GM18508 (cell line): ENCODE measurements around the gene SRF.

Source experiments
- ATAC-seq: cut with Tn5 transposase; IDR thresholded peaks from one replicate; pipeline ENCODE4 v1.9.1; 2021; ENCODE audit warnings: moderate number of reproducible peaks; ENCODE audit not compliant: insufficient read depth, unreplicated experiment

The SRF gene

DNA sequence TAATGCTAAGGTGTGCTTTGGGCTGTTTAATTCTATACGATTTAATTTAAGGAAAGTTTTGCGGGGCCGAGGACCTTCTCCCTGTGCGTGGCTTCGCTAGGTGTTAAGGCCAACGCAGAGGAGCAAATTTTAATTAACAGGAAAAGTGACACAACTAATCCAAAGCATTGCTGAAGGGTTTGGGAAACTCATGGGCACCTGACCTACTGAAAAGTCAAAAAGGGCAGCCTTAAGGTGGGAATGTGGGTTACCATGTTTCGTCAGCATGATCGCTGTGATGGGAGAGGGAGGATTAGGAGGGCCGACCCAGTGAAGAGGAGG, 10.5 kb downstream of the SRF start:
- ATAC-seq, result no peak

DNA sequence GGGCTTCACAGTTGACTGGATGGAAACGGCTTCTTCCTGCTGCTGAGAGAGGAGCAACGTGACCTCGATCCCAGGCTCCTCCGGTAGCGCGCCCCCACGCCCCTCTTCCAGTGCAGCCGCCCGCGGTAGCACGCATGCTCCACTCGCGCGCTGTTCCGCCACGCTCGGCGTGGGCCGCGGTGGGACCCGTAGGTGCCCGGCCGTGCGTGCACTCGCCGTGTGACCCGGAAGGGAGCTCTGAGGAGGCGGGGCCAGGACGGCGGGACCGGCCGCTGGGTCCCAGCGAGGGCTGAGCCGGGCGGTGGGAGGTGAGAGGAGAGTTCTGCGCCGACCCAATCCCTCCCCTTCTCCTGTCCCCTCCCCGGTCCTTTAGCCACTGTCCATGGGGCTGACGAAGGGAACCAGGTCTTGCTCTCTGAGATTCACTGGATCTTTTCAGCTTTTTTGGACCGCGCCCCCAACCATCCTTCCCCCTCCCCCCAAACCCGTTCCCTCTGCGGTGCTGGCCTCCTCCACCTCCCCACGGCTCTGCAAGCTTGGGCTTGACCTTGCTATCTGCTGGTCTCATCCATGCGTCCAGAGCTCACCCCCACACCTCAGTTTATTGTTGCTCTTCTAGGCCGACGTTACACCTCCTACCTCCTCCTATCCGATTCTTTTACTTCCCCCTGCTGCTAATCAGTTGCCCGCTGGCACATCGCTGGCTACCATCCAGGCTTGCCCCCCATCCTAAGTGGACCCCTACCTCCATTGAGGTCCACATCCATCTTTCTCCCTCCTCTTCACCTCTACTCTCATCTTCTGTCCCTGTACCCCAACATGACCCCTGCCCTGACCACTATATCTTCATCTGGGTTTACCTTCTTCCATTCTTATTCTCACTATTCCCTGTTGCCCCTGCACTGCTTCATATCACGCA, 11.1 kb downstream of the SRF start, which contains the start of gene CUL9:
Gene CUL9 (plus strand): TSS at position 255 of the 919 bp plus-strand sequence. CDS start 2,115 bp downstream, outside the sequence.
- ATAC-seq, result no peak

DNA sequence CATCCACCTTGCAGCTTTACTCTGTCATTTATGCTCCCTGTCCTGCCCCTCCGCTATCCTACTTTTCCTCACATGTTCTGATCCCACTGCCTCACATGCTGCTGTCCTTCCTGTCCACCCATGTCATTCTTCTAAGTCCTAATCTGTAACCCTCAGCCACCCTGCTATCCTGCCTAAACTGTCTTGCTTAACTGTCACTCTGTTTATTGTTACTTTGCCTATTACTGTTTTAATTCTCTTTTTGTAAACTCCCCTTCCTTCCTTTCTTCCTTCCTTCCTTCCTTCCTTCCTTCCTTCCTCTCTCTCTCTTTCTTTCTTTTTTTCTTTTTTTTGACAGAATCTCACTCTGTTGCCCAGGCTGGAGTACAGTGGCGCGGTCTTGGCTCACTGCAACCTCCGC, 12.4 kb downstream of the SRF start:
- ATAC-seq, result no peak

DNA sequence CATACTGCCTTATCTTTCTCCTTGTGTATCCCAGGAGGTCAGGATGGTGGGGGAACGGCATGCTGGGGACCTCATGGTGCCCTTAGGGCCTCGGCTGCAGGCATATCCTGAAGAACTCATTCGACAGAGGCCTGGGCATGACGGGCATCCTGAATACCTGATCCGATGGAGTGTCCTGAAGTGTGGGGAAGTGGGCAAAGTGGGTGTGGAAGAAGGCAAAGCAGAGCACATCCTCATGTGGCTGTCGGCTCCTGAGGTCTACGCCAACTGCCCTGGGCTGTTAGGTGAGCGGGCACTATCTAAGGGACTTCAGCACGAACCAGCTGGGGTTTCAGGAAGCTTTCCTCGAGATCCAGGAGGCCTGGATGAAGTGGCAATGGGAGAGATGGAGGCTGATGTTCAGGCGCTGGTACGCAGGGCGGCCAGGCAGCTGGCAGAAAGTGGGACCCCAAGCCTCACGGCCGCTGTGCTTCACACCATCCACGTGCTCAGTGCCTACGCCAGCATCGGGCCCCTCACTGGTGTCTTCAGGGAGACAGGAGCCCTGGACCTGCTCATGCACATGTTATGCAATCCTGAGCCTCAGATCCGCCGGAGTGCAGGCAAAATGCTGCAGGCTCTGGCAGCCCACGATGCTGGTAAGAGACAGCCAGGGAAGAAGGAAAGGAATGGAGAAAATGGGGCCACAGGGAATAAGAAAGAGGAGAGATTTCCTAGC, 13.4 kb downstream of the SRF start:
- no peak for ATAC-seq

DNA sequence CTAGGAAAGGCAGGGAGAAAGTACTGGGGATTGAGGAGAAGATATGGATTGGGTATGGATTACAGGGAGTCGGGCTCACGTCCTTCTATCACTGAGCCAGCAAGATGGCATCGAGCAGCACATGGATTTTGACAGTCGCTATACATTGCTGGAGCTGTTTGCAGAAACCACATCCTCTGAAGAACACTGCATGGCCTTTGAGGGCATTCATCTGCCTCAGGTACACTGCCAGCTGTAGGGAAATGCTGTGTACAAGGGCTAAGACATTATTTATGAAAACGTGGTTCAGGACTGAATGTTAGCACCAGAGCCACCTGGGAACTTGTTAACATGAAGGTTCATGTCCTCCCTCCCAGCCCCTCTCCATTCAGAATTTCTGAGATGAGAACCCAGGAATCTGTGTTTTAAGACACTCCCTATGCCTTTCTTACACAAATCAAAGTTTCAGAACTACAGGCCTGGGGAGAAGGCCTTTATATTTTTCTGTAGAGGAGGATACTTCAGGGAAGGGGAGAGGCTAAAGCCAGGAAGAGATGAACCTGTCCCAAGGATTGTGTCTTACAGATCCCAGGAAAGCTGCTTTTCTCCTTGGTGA, 14.4 kb downstream of the SRF start:
- no peak for ATAC-seq

DNA sequence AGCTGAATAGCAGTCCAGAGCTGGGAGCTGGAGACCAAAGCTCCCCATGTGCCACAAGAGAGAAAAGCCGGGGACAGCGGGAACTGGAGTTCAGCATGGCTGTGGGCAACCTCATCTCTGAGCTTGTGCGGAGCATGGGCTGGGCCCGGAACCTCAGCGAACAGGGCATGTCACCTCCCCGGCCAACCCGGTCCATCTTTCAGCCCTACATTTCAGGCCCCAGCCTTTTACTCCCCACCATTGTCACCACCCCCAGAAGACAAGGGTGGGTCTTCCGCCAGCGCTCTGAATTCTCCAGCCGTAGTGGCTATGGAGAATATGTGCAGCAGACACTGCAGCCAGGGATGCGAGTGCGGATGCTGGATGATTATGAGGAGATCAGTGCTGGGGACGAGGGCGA, 14.9 kb downstream of the SRF start:
- no peak for ATAC-seq

DNA sequence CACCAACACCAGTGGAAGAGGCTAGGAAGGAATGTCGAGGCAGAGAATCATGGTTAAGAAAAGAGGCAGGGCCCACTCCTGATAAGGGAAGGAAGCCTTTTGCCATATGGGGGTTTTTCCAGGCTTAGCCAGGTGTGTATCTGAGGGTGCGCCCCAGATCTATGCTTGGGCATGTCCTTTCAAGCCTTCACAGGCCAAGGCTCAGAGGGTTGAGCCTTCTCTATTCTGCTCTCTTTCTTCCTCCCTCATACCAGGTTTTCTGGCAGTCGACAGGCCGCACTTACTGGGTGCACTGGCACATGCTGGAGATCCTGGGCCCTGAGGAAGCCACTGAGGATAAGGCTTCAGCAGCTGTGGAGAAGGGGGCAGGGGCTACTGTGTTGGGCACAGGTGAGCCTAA, 15.6 kb downstream of the SRF start:
- ATAC-seq, result no peak

DNA sequence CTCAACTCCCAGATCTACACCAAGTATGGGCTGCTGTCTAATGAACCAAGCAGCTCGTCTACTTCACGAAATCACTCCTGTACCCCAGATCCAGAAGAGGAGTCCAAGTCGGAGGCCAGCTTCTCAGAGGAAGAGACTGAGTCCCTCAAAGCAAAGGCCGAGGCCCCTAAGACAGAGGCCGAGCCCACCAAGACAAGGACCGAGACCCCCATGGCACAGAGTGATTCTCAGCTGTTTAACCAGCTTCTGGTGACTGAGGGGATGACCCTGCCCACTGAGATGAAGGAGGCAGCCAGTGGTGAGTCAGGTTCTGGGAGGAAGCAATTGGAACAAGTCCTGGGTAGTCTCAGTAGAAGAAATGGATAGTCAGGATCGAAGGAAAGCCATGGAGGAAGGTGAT, 16.8 kb downstream of the SRF start:
- no peak for ATAC-seq

DNA sequence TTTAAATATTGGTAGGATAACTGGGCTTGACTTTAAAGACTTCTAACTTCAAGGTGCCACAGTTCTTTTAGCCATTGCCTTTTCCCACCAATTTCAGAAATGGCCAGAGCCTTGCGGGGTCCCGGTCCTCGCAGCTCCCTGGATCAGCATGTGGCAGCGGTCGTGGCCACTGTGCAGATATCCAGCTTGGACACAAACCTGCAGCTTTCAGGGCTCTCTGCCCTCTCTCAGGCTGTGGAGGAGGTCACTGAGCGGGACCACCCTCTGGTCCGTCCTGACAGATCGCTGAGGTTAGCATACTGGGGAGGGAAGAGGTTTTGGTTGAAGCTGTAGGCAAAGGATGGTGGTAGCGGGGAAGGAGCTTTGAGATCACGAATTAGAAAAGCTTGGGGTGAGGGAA, 17.4 kb downstream of the SRF start:
- no peak for ATAC-seq

DNA sequence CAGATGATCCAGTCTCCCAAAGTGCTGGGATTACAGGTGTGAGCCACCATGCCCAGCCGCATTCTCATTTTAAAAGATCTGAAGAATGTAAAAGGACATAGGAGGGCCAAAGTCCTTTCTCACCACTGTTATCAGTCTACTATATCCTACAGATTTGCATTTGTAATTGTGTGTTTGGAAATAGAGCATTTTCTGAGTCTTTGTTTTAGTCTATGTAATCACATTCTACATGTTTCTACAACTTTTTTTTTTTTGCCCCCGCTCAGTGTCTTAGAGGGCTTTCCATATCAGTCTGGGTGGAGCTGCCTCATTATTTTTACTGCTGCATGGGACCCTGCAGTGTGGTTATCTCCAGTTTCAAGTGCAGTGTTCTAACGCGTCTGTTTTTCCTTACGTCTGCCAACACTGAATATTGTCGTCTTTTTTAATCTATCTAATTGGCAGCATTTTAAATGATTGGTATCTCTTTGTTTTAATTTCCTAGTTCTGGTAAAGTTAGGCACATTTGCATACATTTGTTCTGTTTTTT, 18.8 kb downstream of the SRF start:
- ATAC-seq, result no peak

DNA sequence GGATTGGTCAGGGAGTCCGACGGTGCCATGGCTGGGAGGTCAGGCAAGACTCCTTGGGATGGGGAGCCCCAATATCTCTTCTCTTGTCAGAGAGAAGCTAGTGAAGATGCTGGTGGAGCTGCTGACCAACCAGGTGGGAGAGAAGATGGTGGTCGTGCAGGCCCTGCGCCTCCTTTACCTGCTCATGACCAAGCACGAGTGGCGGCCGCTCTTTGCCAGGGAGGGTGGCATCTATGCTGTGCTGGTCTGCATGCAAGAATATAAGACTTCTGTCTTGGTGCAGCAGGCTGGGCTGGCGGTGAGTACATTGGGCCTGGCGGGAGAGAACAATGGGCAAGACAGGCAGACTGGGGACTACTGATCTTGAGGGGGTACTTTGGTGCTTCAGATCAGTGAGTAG, 21.8 kb downstream of the SRF start:
- no peak for ATAC-seq

DNA sequence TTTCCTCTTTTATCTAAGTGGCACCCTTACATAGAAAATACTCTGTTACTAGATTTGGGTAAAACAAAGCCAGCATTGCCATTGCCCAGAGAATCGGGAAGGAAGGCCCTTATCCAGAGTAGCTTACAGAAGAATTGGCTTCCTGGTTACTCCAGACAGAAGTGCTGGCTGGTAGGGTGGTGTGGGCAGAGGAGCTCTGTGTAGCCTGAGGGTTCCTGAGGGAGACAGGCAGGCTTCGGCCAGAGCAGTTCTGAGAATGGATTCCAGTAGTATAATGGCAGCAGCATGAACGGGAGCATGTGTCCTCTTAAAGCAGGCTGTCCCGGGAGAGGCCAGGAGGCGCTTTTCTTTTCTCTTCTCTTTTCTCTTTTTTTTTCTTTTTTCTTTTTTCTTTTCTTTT, 22.9 kb downstream of the SRF start:
- no peak for ATAC-seq

DNA sequence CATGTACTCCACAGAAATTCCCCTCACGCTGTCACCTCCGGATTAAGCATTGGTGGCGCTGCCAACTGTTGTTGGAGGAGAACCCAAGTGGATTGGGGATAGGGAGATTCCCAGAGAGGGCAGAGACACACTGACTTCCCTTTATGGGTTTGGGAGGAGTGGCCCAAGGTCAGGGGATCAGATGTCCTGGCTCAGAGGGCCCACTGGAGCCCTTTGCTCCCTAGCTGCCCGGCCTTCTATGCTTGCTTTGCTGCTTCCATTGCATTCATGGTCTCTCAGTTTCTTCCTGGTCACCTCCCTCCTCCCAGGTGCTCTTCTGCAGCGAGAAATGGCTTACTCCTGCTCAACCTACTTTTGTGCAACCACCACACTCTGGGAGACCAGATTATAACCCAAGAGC, 25.3 kb downstream of the SRF start:
- ATAC-seq, result no peak

DNA sequence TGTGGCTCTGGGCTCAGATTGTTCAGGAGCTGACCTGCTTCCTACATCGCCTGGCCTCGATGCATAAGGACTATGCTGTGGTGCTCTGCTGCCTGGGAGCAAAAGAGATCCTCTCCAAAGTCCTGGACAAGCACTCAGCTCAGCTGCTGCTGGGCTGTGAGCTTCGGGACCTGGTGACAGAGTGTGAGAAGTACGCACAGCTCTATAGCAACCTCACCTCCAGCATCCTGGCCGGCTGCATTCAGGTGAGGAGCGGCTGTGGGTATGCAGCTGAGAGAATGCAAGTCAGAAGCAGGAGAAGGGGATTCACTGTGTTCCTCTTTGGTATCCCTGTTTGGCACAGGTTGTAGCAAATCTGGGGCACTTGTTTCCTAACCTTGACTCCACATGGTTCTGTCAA, 28.8 kb downstream of the SRF start:
- no peak for ATAC-seq

DNA sequence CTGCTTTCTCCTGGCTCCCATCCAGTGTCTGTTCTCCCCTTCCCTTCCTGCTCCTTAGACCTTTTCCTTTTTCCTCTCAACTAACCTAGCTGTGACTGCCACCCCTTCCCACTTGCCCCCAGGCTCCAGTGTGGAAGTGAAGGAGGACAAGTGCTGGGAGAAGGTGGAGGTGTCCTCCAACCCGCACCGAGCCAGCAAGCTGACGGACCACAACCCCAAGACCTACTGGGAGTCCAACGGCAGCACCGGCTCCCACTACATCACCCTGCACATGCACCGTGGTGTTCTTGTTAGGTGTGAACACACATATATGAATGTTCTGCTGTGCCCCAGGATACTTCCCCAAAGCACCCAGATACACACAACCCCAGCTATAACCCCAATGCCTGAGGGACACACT, 29.5 kb downstream of the SRF start:
- ATAC-seq, result no peak

DNA sequence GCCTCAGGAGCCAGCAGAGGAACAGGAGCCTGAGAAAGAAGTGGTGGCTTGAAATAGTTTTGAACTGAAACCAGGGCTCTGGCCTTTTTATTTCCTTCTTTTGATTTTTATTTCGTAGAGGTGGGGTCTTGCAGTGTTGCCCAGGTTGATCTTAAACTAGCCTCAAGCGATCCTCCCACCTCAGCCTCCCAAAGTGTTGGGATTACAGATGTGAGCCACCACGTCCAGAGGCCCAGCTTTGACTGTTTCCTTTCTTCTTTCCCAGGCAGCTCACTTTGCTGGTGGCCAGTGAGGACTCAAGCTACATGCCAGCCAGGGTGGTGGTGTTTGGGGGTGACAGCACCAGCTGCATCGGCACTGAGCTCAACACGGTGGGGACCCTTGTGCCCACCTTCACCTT, 31.4 kb downstream of the SRF start:
- ATAC-seq, result no peak

DNA sequence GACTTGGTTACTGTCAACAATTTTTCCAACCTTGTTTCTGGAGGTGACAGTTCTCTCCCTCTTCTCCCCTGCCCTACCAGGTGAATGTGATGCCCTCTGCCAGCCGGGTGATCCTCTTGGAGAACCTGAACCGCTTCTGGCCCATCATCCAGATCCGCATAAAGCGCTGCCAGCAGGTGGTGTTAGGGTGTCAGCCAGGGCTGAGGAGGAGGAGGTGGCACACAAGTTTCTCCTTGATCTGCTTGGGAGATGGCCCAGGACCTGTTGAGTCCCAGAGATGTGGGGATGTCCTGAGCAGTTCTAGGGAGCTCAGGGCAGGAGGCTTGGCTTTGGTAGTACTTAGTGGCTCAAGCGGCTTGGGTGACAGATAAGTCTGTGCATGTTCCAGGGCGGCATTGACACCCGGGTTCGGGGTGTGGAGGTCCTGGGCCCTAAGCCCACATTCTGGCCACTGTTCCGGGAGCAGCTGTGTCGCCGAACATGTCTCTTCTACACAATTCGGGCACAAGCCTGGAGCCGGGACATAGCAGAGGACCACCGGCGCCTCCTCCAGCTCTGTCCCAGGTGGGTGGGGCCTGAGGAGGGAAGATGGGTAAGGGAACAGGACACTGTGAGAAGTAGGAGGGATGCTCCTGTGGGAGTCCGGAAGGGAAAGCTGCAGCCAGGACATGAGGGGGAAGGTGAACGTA, 32.1 kb downstream of the SRF start:
- no peak for ATAC-seq

DNA sequence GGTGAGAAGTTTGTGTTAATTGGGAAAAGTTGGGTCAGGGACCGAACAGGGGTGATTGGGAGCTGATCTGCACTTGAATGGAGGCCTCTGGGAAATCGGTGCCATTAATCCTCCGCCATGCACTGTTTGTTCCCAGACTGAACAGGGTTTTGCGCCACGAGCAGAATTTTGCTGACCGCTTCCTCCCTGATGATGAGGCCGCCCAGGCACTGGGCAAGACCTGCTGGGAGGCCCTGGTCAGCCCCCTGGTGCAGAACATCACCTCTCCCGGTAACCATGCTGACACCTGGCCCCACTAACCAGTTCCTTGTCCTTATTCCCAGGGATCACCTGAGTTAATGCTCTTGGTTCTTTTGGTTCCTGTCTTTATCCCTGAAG, 32.6 kb downstream of the SRF start:
- no peak for ATAC-seq

DNA sequence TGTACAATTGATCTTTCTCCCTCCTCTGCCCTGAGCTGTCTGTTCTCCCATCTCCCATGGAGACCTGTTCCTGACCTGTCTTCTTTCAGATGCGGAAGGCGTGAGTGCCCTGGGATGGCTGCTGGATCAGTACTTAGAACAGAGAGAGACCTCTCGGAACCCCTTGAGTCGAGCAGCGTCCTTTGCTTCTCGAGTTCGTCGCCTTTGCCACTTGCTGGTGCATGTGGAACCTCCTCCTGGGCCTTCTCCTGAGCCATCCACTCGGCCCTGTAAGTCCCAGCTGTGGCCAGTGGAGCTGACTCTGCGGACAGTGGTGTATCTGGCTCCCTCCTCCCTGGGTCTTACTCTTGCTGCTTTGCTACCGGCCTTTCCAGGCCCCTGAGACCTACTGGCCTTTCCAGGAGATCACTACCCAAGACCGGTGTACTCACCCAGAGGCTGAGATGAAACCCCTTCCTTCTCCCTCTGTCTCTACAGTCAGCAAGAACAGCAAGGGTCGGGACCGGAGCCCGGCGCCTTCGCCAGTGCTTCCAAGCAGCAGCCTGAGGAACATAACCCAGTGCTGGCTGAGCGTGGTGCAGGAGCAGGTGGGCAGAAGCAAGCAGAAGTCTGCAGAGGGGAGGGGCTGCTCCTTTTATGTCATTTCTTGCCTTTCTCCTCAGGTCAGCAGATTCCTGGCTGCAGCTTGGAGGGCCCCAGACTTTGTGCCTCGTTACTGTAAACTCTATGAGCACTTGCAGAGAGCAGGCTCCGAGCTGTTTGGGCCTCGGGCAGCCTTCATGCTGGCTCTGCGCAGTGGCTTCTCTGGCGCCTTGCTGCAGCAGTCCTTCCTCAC, 33.4 kb downstream of the SRF start:
- no peak for ATAC-seq

DNA sequence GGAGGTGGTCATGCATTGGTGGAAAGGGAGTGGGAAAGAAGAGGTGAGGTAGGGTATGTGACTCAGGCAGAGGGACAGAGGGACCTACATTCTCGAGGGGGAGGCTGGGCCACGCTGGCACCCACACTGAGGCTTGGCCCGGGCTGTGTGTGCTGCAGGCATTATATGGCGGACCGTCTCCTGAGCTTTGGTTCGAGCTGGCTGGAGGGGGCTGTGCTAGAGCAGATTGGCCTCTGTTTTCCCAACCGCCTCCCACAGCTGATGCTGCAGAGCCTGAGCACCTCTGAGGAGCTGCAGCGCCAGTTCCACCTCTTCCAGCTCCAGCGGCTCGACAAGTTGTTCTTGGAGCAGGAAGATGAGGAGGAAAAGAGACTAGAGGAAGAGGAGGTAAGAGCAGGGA, 34.8 kb downstream of the SRF start:
- no peak for ATAC-seq
